ENCODE data around the gene MOCOS.

GRCh38 chr18:36311026-36311570 is 123.8 kb downstream of the MOCOS start:
- TF ChIP-seq, protein P1, sequence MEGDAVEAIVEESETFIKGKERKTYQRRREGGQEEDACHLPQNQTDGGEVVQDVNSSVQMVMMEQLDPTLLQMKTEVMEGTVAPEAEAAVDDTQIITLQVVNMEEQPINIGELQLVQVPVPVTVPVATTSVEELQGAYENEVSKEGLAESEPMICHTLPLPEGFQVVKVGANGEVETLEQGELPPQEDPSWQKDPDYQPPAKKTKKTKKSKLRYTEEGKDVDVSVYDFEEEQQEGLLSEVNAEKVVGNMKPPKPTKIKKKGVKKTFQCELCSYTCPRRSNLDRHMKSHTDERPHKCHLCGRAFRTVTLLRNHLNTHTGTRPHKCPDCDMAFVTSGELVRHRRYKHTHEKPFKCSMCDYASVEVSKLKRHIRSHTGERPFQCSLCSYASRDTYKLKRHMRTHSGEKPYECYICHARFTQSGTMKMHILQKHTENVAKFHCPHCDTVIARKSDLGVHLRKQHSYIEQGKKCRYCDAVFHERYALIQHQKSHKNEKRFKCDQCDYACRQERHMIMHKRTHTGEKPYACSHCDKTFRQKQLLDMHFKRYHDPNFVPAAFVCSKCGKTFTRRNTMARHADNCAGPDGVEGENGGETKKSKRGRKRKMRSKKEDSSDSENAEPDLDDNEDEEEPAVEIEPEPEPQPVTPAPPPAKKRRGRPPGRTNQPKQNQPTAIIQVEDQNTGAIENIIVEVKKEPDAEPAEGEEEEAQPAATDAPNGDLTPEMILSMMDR (IDR thresholded peaks at IDR 0.05 in 8 of 11, conservative IDR thresholded peaks at IDR 0.05 in 3 of 11), result no peak
- no peak for TF ChIP-seq POLR2AphosphoS5 (IDR thresholded peaks at IDR 0.05)
